ENCODE data around the gene FRS2.

- TF ChIP-seq CTCF (IDR thresholded peaks at IDR 0.05) (no peak), EZH2 (IDR thresholded peaks at IDR 0.05; ENCODE audit: borderline replicate concordance, insufficient read depth, low read depth, low read length, poor library complexity, severe bottlenecking) (no peak)
Measured at GRCh38 chr12:69616025-69616424, 145.8 kb downstream of the FRS2 start.
